Heart left ventricle (tissue), 13 donors: ENCODE data around the gene TLX2.

Source experiments
- POLR2A ChIP-seq, 2 donors: fragments of 450-650 bp; IDR thresholded peaks; one replicate each; pipeline ENCODE4 v1.6.1; 2017; ENCODE audit warnings: antibody characterized with exemption in 2 of 2, mild to moderate bottlenecking in 2 of 2, moderate library complexity in 2 of 2
- TF ChIP-seq, protein P1 (sequence below), 12 donors: fragments of 200-600 bp; sonication (generic) in 4 of 12; IDR thresholded peaks; one replicate each; pipeline versions ENCODE4 v1.5.0 to v1.8.0; 2018 to 2022; ENCODE audit warnings: antibody characterized with exemption in 12 of 12, mild to moderate bottlenecking in 5 of 12
- donor health status: ischemic (EF 13 %, LVEDD 7.1; RV severe dilation, severe dysfunction).
- donor health status: DM: no; HTN: yes; CAD: no.
- donor health status: DM: no; HTN: no; CAD: no.
- donor health status: ischemic (EF 25% LVEDD 6.9; RV normal size, moderate dysfunction).
- donor health status: ischemic (EF 25% LVEDD 5.7; RV mildly dilated, moderate dysfunction).
- donor health status: ischemic (EF 35%, LVEDD 5.7; RV mildly dilated, moderate dysfunction).
- donor health status: nonischemic (EF 11% LVEDD 7.7; RV severe dilation, severe dysfunction).
- donor health status: DM: yes; HTN: yes; CAD: no.
- donor health status: PGD.
- donor health status: ischemic (EF 29% LVEDD 5.4; RV normal size, mild dysfunction).
- donor health status: nonischemic (EF 23%, LVEDD 6.1; RV moderate dilation, normal function).

DNA sequence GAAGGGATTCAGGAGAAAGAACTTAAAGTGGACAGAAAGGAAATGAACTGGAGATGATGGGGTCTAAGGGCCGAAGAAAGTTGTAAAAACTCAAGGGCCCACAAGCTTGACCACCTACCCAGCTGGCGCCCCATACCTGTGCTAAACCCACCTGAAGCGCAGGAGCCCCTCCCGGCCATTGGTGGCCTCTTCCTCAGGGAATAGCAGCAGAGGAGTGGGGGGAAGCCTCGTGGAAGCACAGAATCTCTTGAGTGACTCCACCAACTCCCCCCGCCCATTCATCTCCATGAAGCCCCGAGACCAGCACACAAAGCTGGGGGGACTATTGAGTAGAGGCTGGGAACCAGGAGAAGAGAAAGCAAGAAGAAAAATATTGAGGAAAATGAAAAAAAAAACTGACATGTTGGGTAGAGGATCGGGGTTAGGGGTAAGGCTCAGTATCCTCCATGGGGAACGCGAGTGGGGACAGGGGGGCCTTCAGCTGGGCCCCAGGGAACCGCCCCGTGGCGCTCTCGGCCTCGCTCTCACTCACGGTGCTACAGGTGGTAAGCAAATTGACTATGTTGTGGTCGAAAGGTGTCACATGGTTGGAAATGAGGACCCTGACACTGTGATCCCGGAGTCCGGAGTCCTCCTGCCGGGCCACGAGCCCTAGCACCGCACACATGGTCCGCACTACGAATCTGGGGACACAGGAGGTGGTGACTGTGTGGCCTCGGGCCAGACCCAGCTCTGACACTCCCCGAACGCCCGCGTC lies 14.5 kb downstream of the TLX2 start:
- TF ChIP-seq, protein P1, sequence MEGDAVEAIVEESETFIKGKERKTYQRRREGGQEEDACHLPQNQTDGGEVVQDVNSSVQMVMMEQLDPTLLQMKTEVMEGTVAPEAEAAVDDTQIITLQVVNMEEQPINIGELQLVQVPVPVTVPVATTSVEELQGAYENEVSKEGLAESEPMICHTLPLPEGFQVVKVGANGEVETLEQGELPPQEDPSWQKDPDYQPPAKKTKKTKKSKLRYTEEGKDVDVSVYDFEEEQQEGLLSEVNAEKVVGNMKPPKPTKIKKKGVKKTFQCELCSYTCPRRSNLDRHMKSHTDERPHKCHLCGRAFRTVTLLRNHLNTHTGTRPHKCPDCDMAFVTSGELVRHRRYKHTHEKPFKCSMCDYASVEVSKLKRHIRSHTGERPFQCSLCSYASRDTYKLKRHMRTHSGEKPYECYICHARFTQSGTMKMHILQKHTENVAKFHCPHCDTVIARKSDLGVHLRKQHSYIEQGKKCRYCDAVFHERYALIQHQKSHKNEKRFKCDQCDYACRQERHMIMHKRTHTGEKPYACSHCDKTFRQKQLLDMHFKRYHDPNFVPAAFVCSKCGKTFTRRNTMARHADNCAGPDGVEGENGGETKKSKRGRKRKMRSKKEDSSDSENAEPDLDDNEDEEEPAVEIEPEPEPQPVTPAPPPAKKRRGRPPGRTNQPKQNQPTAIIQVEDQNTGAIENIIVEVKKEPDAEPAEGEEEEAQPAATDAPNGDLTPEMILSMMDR (IDR thresholded peaks at IDR 0.05) = no peak
- TF ChIP-seq POLR2A (IDR thresholded peaks at IDR 0.05) = no peak
